ENCODE data around the gene CDC42BPG.

DNA sequence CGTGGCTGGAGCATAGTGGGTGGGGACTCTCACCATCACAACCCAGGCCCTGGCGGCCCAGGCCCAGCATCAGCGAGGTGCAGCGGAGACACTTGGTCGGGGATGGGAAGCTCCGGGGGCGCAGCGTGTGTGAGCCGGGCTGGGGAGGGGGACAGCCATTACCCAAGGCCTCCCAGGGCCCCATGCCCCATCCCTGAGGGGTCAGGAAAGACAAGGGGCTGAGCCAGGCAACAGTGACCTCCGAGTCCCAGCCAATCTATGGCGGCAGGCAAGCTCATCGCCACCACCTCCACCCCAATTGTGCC is 11.3 kb downstream of the CDC42BPG start:
- TF ChIP-seq, protein P1, sequence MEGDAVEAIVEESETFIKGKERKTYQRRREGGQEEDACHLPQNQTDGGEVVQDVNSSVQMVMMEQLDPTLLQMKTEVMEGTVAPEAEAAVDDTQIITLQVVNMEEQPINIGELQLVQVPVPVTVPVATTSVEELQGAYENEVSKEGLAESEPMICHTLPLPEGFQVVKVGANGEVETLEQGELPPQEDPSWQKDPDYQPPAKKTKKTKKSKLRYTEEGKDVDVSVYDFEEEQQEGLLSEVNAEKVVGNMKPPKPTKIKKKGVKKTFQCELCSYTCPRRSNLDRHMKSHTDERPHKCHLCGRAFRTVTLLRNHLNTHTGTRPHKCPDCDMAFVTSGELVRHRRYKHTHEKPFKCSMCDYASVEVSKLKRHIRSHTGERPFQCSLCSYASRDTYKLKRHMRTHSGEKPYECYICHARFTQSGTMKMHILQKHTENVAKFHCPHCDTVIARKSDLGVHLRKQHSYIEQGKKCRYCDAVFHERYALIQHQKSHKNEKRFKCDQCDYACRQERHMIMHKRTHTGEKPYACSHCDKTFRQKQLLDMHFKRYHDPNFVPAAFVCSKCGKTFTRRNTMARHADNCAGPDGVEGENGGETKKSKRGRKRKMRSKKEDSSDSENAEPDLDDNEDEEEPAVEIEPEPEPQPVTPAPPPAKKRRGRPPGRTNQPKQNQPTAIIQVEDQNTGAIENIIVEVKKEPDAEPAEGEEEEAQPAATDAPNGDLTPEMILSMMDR (IDR thresholded peaks at IDR 0.05), result no peak
- TF ChIP-seq POLR2A (IDR thresholded peaks at IDR 0.05), result no peak
